IMR-90 (cell line): ENCODE data around the gene CD36. TPM values are rescaled to one million over a fixed set of nuclear protein-coding genes. Genes with fewer than 3 reads are reported as not detected.

ENCODE experiments used
- ATAC-seq: fragments of 200-7000 bp; cut with Tn5 transposase; 2 replicates; pipeline ENCODE4 v1.9.1; 2020; ENCODE audit warnings: low read depth, mild to moderate bottlenecking, moderate library complexity
- BruUV-seq: library from RNA; stranded (reverse); fragments of 400-500 nt; replicated peaks from 2 replicates; lab custom pipeline; 2021; lab: Mats Ljungman, UMichigan
- CTCF ChIA-PET: fragments of 300-600 bp; formaldehyde crosslinking; extraction: SDS; loops from one replicate; lab custom pipeline; 2021; ENCODE audit warnings: antibody characterized with exemption; lab: Yijun Ruan, JAX
- POLR2A ChIA-PET: fragments of 300-600 bp; sonication (Branson Sonifier 250); formaldehyde crosslinking; loops from one replicate; lab custom pipeline; 2022; ENCODE audit warnings: antibody characterized with exemption; ENCODE audit not compliant: unreplicated experiment; lab: Charles Lee
- DNase-seq: peaks from one replicate; pipeline ENCODE4 v3.0.0; 2013
- H2AFZ ChIP-seq: replicated peaks from 2 replicates; pipeline ENCODE3; 2013; ENCODE audit warnings: low read length, mild to moderate bottlenecking; ENCODE audit not compliant: poor library complexity
- H2AK5ac ChIP-seq: 2 replicates; pipeline ENCODE4 v1.6.1; 2013; ENCODE audit warnings: low read depth, low read length, inconsistent platforms
- H2AK9ac ChIP-seq: replicated peaks from 2 replicates; pipeline ENCODE3; 2013; ENCODE audit warnings: mild to moderate bottlenecking, low read depth, low read length, moderate library complexity; ENCODE audit not compliant: poor library complexity
- H2BK120ac ChIP-seq: 2 replicates; pipeline ENCODE4 v1.6.1; 2013; ENCODE audit warnings: low read depth, low read length, inconsistent platforms
- H2BK15ac ChIP-seq: 3 replicates; pipeline ENCODE4 v1.6.1; 2013; ENCODE audit warnings: low read depth, low read length, inconsistent platforms
- H2BK20ac ChIP-seq: 2 replicates; pipeline ENCODE4 v1.6.1; 2013; ENCODE audit warnings: low read depth, mild to moderate bottlenecking, inconsistent platforms, low read length, moderate library complexity
- H2BK5ac ChIP-seq: 2 replicates; pipeline ENCODE4 v1.6.1; 2013; ENCODE audit warnings: mild to moderate bottlenecking, low read depth, low read length, inconsistent platforms; ENCODE audit not compliant: poor library complexity, severe bottlenecking
- H3K14ac ChIP-seq: replicated peaks from 2 replicates; pipeline ENCODE4 v1.6.1; 2013; ENCODE audit warnings: low read depth, low read length, inconsistent platforms
- H3K18ac ChIP-seq: 2 replicates; pipeline ENCODE4 v1.6.1; 2013; ENCODE audit warnings: low read depth, low read length, control low read depth
- H3K23ac ChIP-seq: 2 replicates; pipeline ENCODE4 v1.6.1; 2013; ENCODE audit warnings: low read depth, low read length, inconsistent platforms
- H3K27ac ChIP-seq: 2 replicates; pipeline ENCODE4 v1.5.1; 2013; ENCODE audit warnings: mild to moderate bottlenecking, control low read depth, low read length; ENCODE audit not compliant: insufficient read depth
- H3K27me3 ChIP-seq: 2 replicates; pipeline ENCODE4 v1.6.1; 2013; ENCODE audit warnings: low read length; ENCODE audit not compliant: control insufficient read depth, insufficient read depth
- H3K36me3 ChIP-seq: 2 replicates; pipeline ENCODE4 v1.6.1; 2013; ENCODE audit warnings: low read length, mixed read lengths; ENCODE audit not compliant: control insufficient read depth, insufficient read depth
- H3K4ac ChIP-seq: 2 replicates; pipeline ENCODE4 v1.6.1; 2013; ENCODE audit warnings: low read depth, low read length, inconsistent platforms
- H3K4me1 ChIP-seq: 2 replicates; pipeline ENCODE4 v1.6.1; 2013; ENCODE audit warnings: low read length, mixed read lengths; ENCODE audit not compliant: control insufficient read depth, insufficient read depth
- H3K4me2 ChIP-seq: 2 replicates; pipeline ENCODE4 v1.6.1; 2013; ENCODE audit warnings: low read depth, mild to moderate bottlenecking, control low read depth, low read length, moderate library complexity
- H3K4me3 ChIP-seq: 2 replicates; pipeline ENCODE4 v1.5.1; 2013; ENCODE audit warnings: low read depth, mild to moderate bottlenecking, control low read depth, low read length, moderate library complexity; ENCODE audit not compliant: insufficient read depth
- H3K56ac ChIP-seq: 2 replicates; pipeline ENCODE4 v1.6.1; 2013; ENCODE audit warnings: low read length, inconsistent platforms; ENCODE audit not compliant: insufficient read depth; ENCODE audit errors: extremely low read depth
- H3K79me1 ChIP-seq, 2 experiments: 2 replicates each; pipeline ENCODE4 v1.6.1; 2013; ENCODE audit warnings: low read length in 2 of 2, inconsistent platforms in 1 of 2, low read depth in 1 of 2
- H3K9ac ChIP-seq: 2 replicates; pipeline ENCODE4 v1.6.1; 2013; ENCODE audit warnings: low read depth, low read length, control low read depth
- H3K9me1 ChIP-seq: 2 replicates; pipeline ENCODE4 v1.6.1; 2013; ENCODE audit warnings: low read length, inconsistent platforms; ENCODE audit not compliant: insufficient read depth
- H3K9me3 ChIP-seq: 2 replicates; pipeline ENCODE4 v1.6.1; 2013; ENCODE audit warnings: low read length; ENCODE audit not compliant: control insufficient read depth, insufficient read depth
- H4K20me1 ChIP-seq: 2 replicates; pipeline ENCODE4 v1.6.1; 2013; ENCODE audit warnings: low read length, inconsistent platforms; ENCODE audit not compliant: insufficient read depth
- H4K5ac ChIP-seq: 2 replicates; pipeline ENCODE4 v1.6.1; 2013; ENCODE audit warnings: mild to moderate bottlenecking, low read depth, low read length, control low read depth
- H4K8ac ChIP-seq, 2 experiments: 2 replicates each; pipeline ENCODE4 v1.6.1; 2013; ENCODE audit warnings: low read depth in 2 of 2, low read length in 2 of 2, control low read depth in 1 of 2, inconsistent platforms in 1 of 2
- H4K91ac ChIP-seq: 2 replicates; pipeline ENCODE4 v1.6.1; 2013; ENCODE audit warnings: low read depth, low read length, inconsistent platforms; ENCODE audit not compliant: insufficient read depth
- BHLHE40 ChIP-seq: fragments of 150-350 bp; IDR thresholded peaks from 2 replicates; pipeline ENCODE4 v1.6.1; 2016; ENCODE audit warnings: mild to moderate bottlenecking, low read depth, low read length
- CEBPB ChIP-seq: IDR thresholded peaks from 2 replicates; pipeline ENCODE4 v1.6.1; 2012; ENCODE audit warnings: low read depth, low read length, improper control_type of control experiment
- CHD1 ChIP-seq: IDR thresholded peaks from 2 replicates; pipeline ENCODE4 v1.6.1; 2012; ENCODE audit warnings: low read depth, low read length, improper control_type of control experiment
- FOS ChIP-seq: fragments of 150-350 bp; IDR thresholded peaks from 2 replicates; pipeline ENCODE4 v1.6.1; 2016; ENCODE audit warnings: low read depth, low read length
- MAFK ChIP-seq: IDR thresholded peaks from 2 replicates; pipeline ENCODE4 v1.6.1; 2012; ENCODE audit warnings: low read depth, low read length, improper control_type of control experiment
- MAZ ChIP-seq: IDR thresholded peaks from 2 replicates; pipeline ENCODE4 v1.6.1; 2012; ENCODE audit warnings: low read depth, mild to moderate bottlenecking, low read length, improper control_type of control experiment, moderate library complexity, borderline replicate concordance
- MXI1 ChIP-seq: IDR thresholded peaks from 2 replicates; pipeline ENCODE4 v1.6.1; 2012; ENCODE audit warnings: low read depth, mild to moderate bottlenecking, low read length, moderate library complexity, borderline replicate concordance
- NFE2L2 ChIP-seq: fragments of 150-350 bp; IDR thresholded peaks from 2 replicates; pipeline ENCODE4 v1.6.1; 2016; ENCODE audit warnings: low read depth, mild to moderate bottlenecking, low read length
- POLR2A ChIP-seq: IDR thresholded peaks from 2 replicates; pipeline ENCODE4 v1.6.1; 2012; ENCODE audit warnings: mild to moderate bottlenecking, low read depth, low read length
- RAD21 ChIP-seq: IDR thresholded peaks from 2 replicates; pipeline ENCODE4 v1.6.1; 2012; ENCODE audit warnings: low read length, improper control_type of control experiment
- RCOR1 ChIP-seq: IDR thresholded peaks from 2 replicates; pipeline ENCODE4 v1.6.1; 2012; ENCODE audit warnings: mild to moderate bottlenecking, low read length, improper control_type of control experiment; ENCODE audit not compliant: insufficient replicate concordance
- RFX5 ChIP-seq: IDR thresholded peaks from 2 replicates; pipeline ENCODE4 v1.8.0; 2012; ENCODE audit warnings: low read depth, mild to moderate bottlenecking, low read length, moderate library complexity
- SMC3 ChIP-seq: fragments of 150-350 bp; IDR thresholded peaks from 2 replicates; pipeline ENCODE4 v1.6.1; 2016; ENCODE audit warnings: low read depth, mild to moderate bottlenecking, antibody characterized with exemption, low read length, moderate library complexity
- WGBS, 2 experiments: methylation state at CpG; one replicate each; pipeline versions ENCODE4 v1.1.5 to v1.1.7; 2013; ENCODE audit warnings: missing lambda C conversion rate in 2 of 2; ENCODE audit not compliant: insufficient read length in 1 of 2; ENCODE audit errors: extremely low coverage in 2 of 2; 5-methylcytosine and 5-hydroxymethylcytosine counted together
- dilution Hi-C: fragments of 300-500 bp; cut with HindIII; formaldehyde crosslinking; loops from one replicate; pipeline ENCODE4 v1.14.3; 2018; ENCODE audit warnings: low sequenced_read_pairs; ENCODE audit not compliant: unreplicated experiment
- in situ Hi-C: fragments of 300-500 bp; cut with MboI; formaldehyde crosslinking; loops from 3 replicates; pipeline ENCODE4 v1.14.3; 2019; ENCODE audit warnings: low sequenced_read_pairs, inconsistent platforms, mixed read lengths
- intact Hi-C: fragments of 100-400 bp; cut with micrococcal nuclease; formaldehyde crosslinking; loops from 2 replicates; pipeline ENCODE4 v1.10.0; 2022
- polyA plus RNA-seq, 3 experiments: library from polyadenylated mRNA; depleted of rRNA; stranded (reverse); fragments of >200 nt; gene quantifications; 2 replicates each; pipeline ENCODE4 v1.2.3, GENCODE V29; 2012; ENCODE audit warnings: low replicate concordance in 1 of 3
- total RNA-seq: library from RNA; depleted of rRNA; stranded (reverse); fragments of >200 nt; gene quantifications from 2 replicates; pipeline ENCODE4 v1.2.3, GENCODE V29; 2012
- TF ChIP-seq, protein P1 (sequence below): fragments of 150-350 bp; IDR thresholded peaks from 2 replicates; pipeline ENCODE4 v1.6.1; 2016; ENCODE audit warnings: low read depth, mild to moderate bottlenecking, low read length, moderate library complexity, borderline replicate concordance
- TF ChIP-seq, protein P2 (sequence below): conservative IDR thresholded peaks from 2 replicates; pipeline ENCODE4 v1.5.1; 2012; ENCODE audit warnings: mild to moderate bottlenecking, low read depth, low read length, improper control_type of control experiment
- TF ChIP-seq, protein P3 (sequence below): fragments of 150-350 bp; IDR thresholded peaks from 2 replicates; pipeline ENCODE4 v1.6.1; 2017; ENCODE audit warnings: mild to moderate bottlenecking, antibody characterized with exemption, low read length, low read depth

Gene CD36
- total and polyA plus RNA-seq, 2 of the 4 experiments (the other 2 are of a cell fraction) = 0.19 to 0.54 TPM

- Histone ChIP-seq H3K4ac (no peak overlapping the region), H2BK120ac (no peak overlapping the region), H3K79me1 (0 out of 4 replicates have a peak, but pooled peaks cover 0 to 7% of the 10 kb centered on the region in 2 experiments), H3K9ac (no peak overlapping the region), H2AK5ac (no peak overlapping the region), H4K8ac (no peak overlapping the region), H3K27ac (no peak overlapping the region), H3K4me3 (no peak overlapping the region), H2BK5ac (no peak overlapping the region), H3K9me1 (0 out of 2 replicates have a peak, but pooled peaks cover 7% of the 10 kb centered on the region), H3K56ac (no peak overlapping the region), H2AFZ (no peak overlapping the region), H3K36me3 (no peaks in the 10 kb centered on the region), H2BK20ac (no peak overlapping the region), H3K4me1 (peaks cover 6% of the 10 kb centered on the region; the same call in 1 of the 2 replicates), H3K4me2 (no peak overlapping the region), H3K23ac (no peak overlapping the region), H4K20me1 (no peaks in the 10 kb centered on the region), H3K9me3 (no peaks in the 10 kb centered on the region; the same call in 1 of the 2 replicates), H3K27me3 (no peaks in the 10 kb centered on the region), H2BK15ac (no peak overlapping the region), H4K5ac (no peak overlapping the region), H4K91ac (no peak overlapping the region), H2AK9ac (no peak overlapping the region), H3K14ac (no peak overlapping the region), H3K18ac (no peak overlapping the region)
- TF ChIP-seq NFE2L2 = no peak
- TF ChIP-seq, protein P1, sequence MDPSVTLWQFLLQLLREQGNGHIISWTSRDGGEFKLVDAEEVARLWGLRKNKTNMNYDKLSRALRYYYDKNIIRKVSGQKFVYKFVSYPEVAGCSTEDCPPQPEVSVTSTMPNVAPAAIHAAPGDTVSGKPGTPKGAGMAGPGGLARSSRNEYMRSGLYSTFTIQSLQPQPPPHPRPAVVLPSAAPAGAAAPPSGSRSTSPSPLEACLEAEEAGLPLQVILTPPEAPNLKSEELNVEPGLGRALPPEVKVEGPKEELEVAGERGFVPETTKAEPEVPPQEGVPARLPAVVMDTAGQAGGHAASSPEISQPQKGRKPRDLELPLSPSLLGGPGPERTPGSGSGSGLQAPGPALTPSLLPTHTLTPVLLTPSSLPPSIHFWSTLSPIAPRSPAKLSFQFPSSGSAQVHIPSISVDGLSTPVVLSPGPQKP = no peak
- TF ChIP-seq BHLHE40 = no peak
- no peak for TF ChIP-seq RAD21
- TF ChIP-seq, protein P2, sequence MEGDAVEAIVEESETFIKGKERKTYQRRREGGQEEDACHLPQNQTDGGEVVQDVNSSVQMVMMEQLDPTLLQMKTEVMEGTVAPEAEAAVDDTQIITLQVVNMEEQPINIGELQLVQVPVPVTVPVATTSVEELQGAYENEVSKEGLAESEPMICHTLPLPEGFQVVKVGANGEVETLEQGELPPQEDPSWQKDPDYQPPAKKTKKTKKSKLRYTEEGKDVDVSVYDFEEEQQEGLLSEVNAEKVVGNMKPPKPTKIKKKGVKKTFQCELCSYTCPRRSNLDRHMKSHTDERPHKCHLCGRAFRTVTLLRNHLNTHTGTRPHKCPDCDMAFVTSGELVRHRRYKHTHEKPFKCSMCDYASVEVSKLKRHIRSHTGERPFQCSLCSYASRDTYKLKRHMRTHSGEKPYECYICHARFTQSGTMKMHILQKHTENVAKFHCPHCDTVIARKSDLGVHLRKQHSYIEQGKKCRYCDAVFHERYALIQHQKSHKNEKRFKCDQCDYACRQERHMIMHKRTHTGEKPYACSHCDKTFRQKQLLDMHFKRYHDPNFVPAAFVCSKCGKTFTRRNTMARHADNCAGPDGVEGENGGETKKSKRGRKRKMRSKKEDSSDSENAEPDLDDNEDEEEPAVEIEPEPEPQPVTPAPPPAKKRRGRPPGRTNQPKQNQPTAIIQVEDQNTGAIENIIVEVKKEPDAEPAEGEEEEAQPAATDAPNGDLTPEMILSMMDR = no peak
- TF ChIP-seq RFX5 = no peak
- no peak for TF ChIP-seq POLR2A
- no peak for TF ChIP-seq CEBPB
- no peak for TF ChIP-seq MAFK
- no peak for TF ChIP-seq RCOR1
- no peak for TF ChIP-seq MXI1
- no peak for TF ChIP-seq CHD1
- no peak for TF ChIP-seq MAZ
- TF ChIP-seq, protein P3, sequence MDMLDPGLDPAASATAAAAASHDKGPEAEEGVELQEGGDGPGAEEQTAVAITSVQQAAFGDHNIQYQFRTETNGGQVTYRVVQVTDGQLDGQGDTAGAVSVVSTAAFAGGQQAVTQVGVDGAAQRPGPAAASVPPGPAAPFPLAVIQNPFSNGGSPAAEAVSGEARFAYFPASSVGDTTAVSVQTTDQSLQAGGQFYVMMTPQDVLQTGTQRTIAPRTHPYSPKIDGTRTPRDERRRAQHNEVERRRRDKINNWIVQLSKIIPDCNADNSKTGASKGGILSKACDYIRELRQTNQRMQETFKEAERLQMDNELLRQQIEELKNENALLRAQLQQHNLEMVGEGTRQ = no peak
- no peak for TF ChIP-seq FOS
- no peak for TF ChIP-seq SMC3
- ChIA-PET CTCF (no interaction called here), POLR2A (no interaction called here)
- dilution Hi-C loops = no loop called here
- DNase-seq (no peak), ATAC-seq (no peak)
- WGBS, 2 experiments = no CpG with 5 or more reads among the region's 1 CpG
- intact Hi-C loops = no loop called here
- in situ Hi-C loops = no loop called here
- BruUV-seq = no TSS peak
Observed at GRCh38 chr7:80618096-80618495, 20.3 kb upstream of the CD36 start.
